Stimulated activated CD4-positive, alpha-beta T cell treated with anti-CD3 and anti-CD28 coated beads, Interleukin-1b, Interleukin-23, amount 100 ng/mL, for 1 hour (primary cell): ENCODE data around the gene KRTAP2-1.
"Not testable (repeated sequence)": the region's sequence is repeated elsewhere in the genome, so short reads cannot be mapped to it uniquely, and the experiment has no call there.

ENCODE experiments used
- DNase-seq, 2 donors: peaks; one replicate each; pipeline ENCODE4 v3.0.0-alpha.2; 2020; ENCODE audit warnings: low read depth in 2 of 2

The KRTAP2-1 gene, protein sequence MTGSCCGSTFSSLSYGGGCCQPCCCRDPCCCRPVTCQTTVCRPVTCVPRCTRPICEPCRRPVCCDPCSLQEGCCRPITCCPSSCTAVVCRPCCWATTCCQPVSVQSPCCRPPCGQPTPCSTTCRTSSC

DNA sequence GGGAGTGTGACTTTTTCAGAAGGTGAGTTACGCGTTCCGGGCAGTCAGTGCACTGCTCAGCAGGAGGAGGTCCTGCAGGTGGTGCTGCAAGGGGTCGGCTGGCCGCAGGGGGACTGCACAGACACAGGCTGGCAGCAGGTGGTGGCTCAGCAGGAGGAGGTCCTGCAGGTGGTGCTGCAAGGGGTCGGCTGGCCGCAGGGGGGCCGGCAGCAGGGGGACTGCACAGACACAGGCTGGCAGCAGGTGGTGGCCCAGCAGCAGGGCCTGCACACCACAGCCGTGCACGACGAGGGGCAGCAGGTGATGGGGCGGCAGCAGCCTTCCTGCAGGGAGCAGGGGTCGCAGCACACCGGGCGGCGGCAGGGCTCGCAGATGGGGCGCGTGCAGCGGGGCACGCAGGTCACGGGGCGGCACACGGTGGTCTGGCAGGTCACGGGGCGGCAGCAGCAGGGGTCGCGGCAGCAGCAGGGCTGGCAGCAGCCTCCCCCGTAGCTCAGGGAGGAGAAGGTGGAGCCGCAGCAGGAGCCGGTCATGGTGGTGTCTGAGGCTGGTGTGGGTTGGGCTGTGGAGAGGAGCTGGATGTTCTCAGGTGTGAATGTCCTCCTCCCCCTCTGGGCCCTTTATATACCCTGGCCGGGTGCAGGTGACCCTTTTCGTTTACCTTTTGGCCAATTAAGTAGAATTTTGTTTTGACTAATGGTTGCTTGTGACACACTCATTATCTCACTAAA, at the start of gene KRTAP2-1:
KRTAP2-1 (minus strand) TSS at position 582 of the 731 bp plus-strand sequence; CDS start at position 533, 49 bp downstream.
- not testable (repeated sequence) for DNase-seq

DNA sequence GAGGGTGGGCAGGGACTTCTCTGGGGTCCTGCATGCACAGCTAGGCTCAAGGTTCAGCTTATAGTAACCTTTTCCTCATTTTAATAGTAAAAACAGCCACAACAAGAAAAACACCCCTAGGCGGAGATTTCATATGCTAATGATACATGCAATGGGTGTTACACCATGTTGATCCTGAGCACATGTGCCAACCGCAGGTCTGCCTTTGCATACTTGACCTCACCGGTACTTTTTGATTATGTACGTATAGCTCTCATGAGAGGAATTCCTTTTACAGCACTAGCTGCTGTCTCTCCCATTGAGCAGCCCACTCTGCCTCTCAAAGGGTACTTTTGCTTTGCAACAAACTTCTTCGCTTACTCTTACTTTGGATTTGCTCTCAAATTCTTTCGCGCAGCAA, 48.9 kb upstream of the KRTAP2-1 start:
- DNase-seq = no peak

DNA sequence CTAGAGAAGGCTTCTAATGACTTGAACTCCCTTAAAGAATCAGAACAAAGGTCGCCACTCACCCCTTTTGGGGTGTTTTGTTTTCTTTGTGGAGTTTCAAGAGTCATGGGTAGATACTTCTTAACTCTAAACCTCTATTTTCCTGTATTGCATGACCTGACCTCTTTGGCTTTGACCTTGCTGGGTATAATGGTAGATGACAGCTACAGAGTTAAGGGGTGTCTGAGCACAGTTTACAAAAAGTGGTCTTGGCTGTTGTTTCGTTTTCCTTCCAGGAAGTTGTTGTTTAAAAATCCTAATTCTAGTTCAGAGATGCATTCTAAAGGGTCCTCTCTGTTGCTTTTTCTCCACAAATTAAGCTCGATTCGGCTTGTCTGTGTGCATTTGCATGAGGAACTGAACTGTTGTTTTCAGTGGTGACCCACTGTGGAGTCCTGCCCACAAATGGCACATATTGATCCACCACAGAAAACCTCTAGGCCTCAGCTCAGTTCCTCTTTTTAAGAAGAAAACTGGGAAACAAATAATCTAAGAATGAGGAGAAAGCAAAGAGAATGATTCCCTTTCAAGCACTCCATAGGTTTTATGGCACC, 41.7 kb upstream of the KRTAP2-1 start:
- DNase-seq = not testable (repeated sequence)

DNA sequence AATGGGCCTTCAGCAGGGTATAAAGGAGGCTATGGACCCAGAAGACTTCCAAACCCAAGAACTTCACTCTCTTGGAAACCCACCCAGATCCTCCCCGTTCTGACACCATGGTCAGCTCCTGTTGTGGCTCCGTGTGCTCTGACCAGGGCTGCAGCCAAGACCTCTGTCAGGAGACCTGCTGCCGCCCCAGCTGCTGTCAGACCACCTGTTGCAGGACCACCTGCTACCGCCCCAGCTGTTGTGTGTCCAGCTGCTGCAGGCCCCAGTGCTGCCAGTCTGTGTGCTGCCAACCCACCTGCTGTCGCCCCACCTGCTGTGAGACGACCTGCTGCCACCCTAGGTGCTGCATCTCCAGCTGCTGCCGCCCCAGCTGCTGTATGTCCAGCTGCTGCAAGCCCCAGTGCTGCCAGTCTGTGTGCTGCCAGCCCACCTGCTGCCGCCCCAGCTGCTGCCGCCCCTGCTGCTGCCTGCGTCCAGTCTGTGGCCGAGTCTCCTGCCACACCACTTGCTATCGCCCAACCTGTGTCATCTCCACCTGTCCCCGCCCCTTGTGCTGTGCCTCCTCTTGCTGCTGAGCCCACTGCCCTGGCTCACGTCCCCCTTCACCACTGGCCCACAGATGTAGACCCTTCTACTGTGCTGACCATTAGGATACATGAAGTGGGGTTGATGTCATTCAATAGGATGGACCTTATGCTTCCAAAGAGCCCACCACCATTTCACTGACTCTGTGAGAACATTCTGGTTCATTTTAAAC, 37.2 kb upstream of the KRTAP2-1 start, which contains the start of gene KRTAP4-7:
KRTAP4-7 (plus strand) TSS at position 51 of the 757 bp plus-strand sequence; CDS start at position 108, 57 bp downstream.
- not testable (repeated sequence) for DNase-seq

DNA sequence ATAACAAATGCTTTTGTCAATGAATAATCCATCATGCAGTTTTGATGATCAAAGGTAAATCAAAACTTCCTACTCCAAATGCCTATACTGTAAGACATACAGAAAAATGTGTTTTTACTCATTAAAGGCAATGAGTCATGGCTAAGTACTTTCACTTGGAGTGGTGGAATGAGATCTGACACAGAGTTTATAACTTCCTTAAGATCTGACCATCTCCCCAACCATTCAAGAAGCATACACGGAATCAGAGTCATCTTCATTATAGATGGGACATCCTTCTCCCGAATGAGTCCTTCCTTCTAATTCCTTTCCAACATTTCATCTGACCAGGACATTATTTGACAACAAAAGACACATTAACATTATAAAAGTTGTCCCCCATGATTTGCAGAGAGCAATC, 36.3 kb upstream of the KRTAP2-1 start:
- DNase-seq = not testable (repeated sequence)

DNA sequence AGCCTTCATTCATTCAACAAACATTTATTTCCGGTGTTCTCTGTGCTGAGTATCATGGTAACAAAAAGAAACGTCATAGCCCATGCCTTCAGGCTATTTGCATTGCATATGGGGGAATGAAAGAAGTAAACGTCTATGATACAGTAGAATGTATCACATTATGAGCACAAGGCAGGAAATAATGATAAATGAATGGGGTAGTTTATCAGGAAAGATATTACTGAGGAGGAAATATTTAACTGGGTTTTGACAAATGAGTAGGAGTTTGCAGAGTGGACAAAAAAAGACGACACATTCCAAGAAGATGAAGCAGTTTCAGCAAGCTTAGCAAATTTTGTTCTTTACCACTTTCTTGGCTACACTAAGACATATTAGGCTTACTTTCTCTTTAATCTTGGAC, 35.5 kb upstream of the KRTAP2-1 start:
- no peak for DNase-seq

DNA sequence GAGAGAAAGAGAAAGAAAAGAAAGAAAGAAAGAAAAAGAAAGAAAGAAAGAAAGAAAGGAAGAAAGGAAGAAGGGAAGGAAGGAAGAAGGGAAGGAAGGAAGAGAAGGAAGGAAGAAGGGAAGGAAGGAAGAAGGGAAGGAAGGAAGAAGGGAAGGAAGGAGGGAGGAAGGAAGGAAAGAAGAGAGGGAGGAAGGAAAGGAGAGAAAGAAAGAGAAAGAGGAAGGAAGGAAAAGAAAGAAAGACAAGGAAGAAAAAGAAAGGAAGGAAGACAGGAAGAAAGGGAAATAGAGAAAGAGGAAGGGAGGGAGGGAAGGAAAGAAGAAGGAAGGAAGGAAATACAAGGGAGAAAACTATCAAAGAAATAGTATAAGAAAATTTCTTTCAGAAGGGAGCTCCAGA, 29.7 kb upstream of the KRTAP2-1 start:
- no peak for DNase-seq

DNA sequence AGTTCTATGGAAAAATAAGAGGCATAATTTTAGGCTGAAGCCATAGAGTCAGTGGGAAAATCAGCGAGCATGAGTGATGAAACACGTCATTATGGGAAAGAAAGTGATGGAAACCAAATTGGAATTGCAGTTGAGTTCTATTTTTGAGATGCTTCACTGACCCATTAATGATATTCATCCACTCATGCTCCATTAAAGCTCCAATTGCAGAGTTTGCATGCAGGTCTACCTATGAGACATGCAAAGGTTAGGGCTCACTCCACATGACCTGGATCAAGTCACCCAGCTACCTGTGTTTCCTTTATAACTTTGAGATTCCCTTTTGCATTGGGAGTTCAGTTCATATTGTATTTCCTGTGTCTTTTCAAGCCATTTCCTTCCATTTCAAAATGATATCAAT, 26.6 kb upstream of the KRTAP2-1 start:
- DNase-seq = no peak

DNA sequence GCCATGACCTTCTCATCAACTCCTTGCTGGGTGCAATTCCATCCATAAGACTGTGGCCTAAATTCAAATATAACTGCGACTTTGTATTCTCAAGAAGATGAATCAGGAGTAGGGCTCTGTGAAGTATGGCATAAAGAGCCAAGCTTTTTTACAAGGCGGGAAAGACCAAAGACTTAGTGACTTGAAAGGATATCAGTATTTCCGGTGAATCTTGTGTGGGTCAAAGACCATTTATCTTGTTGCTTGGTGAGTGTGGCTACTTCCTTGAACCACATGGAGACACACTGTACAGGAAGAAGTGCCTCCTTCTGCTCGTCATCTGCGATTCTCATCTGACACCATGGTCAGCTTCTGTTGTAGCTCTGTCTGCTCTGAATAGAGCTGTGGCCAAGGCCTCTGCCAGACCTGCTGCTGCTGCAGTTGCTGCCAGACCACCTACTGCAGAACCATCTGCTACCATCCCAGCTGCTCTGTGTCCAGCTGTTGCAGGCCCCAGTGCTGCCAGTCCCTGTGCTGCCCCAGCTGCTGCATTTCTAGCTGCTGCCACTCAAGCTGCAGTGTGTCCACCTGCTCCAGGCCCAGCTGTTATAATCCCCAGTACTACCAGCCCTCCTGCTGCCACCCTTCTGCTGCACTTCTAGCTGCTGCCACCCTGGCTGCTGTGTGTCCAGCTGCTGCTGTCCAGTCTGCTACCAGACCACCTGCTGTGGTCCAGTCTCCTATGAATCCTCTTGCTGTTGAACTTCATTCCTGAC, 24.7 kb upstream of the KRTAP2-1 start:
- no peak for DNase-seq

DNA sequence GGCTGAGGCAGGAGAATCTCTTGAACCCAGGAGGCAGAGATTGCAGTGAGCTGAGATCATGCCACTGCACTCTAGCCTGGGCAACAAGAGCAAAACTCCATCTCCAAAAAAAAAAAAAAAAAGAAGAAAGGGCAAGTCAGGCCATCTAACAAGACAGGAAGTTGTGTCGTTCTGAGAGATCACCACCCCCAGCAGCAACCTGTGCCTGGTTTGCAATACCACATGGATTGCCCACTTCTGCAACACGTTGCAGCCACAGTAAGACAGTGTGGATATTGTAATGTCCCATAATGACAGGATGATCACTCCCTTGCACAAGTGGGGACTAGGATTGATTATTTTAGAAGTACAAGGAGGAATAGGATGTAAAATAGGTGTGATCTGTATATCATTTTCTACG, 21.9 kb upstream of the KRTAP2-1 start:
- no peak for DNase-seq

DNA sequence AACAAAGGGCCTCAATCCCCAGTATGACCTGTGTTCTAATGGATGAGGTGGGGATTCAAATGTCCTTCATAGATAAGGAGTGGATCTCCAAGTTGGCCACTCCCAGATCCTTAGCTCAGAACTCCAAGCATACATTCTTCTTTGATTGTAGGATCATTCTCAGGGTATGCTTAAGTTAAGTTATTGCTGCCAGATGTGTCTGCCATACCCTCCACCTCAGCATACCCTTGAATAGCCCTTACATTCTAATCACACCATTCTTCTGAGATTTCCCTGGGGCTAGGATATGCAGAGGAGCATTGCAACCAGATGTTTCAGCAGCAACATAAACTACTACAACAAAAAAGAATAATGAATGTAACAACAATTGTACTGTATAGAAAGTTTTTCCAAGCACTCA, 20.2 kb upstream of the KRTAP2-1 start:
- no peak for DNase-seq

DNA sequence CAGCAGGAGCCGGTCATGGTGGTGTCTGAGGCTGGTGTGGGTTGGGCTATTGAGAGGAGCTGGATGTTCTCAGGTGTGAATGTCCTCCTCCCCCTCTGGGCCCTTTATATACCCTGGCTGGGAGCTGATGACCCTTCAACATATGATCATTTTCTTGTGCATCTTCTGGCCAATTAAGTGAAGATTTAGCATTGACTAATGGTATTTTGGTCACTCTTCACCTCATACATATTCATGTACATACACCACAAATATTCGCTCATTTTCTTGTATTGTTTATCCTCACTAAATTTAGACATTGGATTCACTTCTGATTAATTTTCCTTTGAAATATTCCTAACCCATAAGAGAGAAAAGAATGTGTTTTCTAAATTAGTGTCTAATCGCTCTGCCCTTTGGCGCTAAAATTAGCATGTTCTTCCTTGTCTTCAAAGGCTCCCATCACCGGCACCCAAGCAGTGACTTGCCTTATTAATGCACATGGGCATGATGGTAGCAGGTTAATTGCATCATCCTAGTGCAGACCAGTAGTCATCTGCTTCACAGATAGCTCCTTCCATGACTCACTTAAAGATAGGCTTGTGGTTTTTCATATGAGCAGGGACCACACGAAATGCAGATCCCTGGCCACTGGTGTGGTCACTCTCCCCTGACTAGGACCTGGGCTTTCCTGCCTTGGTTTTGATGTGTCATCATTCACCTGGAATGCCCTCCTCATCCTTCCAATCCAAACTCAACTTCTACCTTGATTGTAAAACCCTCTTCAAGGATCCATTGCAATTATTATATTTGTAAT, 18.9 kb upstream of the KRTAP2-1 start, which contains the start of gene KRTAP2-4:
KRTAP2-4 (minus strand) TSS at position 51 of the 796 bp plus-strand sequence; CDS start at position 17, 34 bp downstream.
- no peak for DNase-seq

DNA sequence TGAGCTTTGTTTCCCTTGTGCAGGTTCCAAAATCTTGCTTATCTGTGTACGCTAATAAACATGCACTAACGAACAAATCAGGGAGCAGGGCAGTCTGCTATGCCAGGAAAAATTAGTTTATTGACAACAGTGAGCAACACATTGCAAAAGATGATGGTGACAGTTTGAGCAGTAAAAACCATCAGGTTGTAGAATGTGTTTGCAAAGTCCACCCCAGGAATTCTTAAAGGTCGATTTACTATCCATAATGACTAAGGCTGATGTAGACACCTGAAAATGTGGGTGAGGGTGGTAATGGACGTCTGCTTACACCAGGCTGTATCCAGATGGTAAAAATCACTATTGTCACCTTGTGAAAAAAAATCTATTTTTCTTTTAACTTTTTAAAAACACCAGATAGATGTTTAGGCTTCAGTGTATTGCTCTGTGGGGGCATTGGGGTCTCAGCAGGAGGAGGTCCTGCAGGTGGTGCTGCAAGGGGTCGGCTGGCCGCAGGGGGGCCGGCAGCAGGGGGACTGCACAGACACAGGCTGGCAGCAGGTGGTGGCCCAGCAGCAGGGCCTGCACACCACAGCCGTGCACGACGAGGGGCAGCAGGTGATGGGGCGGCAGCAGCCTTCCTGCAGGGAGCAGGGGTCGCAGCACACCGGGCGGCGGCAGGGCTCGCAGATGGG, 18.0 kb upstream of the KRTAP2-1 start:
- DNase-seq = not testable (repeated sequence)

DNA sequence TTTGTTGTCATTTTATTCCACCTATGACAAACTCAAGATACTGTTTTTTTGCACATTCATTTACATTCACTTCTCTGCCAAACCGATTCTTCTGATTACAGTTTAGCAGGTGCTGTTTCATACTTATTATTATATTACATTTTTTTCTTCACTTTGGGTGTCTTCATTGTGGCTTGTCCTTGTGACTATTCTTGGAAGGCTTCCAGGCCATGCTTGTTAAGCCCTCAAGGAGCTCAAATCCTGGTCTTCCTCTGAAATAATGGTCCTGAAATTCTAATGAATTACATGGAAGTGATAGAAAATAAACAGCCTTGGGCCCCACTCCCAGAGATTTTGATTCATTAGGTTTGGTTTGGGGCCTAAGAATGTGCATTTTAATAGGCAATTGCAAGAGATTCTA, 17.2 kb upstream of the KRTAP2-1 start:
- no peak for DNase-seq

DNA sequence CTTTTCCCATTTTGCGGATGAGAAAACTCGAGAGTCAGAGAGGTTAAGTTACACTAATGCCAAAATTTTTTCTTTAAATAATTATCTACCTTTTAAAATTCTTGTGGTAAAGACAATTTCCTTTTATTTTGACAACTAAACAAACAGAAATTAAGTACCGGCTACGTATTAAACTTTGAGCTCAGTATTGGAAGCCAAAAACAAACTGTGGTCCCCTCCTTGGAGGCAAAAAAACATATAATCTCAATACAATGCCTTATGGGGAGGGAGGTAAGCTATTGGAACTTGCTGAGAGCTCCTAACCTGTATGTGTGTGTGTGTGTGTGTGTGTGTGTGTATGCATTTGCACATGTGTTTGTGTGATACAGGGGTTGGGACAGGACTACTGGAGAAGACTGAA, 16.3 kb upstream of the KRTAP2-1 start:
- DNase-seq = no peak

DNA sequence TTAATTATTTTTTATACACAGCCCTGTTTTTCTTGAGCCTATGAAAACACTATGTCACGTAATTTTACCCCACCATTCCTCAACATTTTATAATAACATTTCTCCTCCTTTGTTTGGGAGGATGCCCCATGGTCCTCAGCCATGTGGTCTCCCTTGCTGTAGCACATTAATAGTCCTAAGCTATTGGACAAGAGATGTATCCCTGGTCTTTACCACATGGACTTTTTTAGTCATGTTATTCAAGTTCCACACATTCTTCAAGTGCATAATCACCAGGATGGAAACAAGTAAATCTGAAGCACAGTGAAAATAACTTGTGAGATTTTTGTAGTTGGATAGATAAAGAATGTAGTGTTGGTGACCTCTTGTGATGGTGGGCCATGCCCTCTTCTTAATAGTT, 14.8 kb upstream of the KRTAP2-1 start:
- no peak for DNase-seq

DNA sequence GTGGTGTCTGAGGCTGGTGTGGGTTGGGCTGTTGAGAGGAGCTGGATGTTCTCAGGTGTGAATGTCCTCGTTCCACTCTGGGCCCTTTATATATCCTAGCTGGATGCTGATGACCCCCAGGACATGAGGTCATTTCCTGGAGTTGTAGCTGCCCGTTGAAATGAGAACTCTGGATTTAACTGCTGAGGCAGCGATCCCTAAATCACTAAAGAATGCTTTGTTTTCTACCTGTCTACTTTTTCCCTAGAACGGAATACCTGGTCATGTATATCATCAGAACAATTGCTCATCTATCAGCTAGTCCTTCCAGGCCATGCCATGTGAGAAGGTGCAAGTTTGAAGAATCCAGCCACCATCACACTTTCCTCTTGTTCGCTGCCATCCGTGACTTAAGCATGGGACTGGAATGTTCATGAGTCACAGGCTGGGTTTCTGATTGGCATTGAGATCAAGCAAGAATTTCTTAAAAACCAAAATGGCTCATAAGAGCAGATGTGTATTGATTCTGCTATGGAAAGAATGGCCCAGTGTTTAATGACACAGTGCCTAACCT, 13.0 kb upstream of the KRTAP2-1 start, which contains the start of gene KRTAP2-3:
KRTAP2-3 (minus strand) TSS at position 63 of the 553 bp plus-strand sequence. CDS start 64 bp downstream, outside the sequence.
- DNase-seq = no peak

DNA sequence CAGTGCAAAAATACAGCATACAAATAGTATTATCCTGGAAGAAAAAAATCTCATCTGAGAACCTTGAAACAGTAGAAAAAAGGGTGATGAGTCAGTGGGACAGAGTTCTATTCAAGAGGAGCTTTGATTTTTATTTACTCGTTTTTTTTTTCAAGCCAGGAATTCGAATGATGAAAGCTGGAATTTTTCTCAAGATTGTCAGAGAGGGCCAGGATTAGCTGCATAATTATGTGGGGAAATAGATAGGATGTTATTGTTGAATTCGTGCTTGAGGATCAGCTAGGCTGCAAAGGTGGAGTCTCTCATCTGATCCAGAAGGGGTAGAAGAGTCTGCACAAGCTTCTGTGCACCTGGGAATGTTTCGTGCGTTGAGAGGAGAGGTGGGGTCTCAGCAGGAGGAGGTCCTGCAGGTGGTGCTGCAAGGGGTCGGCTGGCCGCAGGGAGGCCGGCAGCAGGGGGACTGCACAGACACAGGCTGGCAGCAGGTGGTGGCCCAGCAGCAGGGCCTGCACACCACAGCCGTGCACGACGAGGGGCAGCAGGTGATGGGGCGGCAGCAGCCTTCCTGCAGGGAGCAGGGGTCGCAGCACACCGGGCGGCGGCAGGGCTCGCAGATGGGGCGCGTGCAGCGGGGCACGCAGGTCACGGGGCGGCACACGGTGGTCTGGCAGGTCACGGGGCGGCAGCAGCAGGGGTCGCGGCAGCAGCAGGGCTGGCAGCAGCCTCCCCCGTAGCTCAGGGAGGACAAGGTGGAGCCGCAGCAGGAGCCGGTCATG, 12.3 kb upstream of the KRTAP2-1 start:
- DNase-seq = not testable (repeated sequence)

DNA sequence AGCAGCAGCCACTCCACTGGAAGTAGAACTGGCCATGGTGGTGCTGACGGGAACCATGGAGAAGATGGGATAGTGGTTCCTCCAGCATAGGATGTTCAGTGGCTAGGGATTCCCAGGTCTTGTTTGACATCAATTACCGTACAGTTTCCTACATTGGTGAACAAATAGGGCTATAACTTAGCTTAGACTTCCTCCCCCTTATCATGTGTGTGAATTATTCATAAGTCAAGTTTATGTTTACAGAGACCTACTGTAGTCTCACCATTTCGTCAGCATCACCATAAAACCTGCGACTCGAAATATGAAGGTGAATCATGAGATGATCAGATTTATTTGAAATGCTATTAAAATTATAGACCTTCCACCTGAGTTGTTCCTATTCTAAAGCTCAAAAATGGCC, 11.6 kb upstream of the KRTAP2-1 start:
- DNase-seq = no peak
